Measurements from ENCODE around the gene SGO2.
"Not testable (repeated sequence)": the region's sequence is repeated elsewhere in the genome, so short reads cannot be mapped to it uniquely, and the experiment has no call there.

The SGO2 gene

GRCh38 chr2:200595913-200596312, 69.9 kb downstream of the SGO2 start:
- no peak for DNase-seq

GRCh38 chr2:200596774-200597570, 71.0 kb downstream of the SGO2 start:
- no peak for DNase-seq

- DNase-seq: no peak
Observed at GRCh38 chr2:200599206-200599605, 73.2 kb downstream of the SGO2 start.

DNA sequence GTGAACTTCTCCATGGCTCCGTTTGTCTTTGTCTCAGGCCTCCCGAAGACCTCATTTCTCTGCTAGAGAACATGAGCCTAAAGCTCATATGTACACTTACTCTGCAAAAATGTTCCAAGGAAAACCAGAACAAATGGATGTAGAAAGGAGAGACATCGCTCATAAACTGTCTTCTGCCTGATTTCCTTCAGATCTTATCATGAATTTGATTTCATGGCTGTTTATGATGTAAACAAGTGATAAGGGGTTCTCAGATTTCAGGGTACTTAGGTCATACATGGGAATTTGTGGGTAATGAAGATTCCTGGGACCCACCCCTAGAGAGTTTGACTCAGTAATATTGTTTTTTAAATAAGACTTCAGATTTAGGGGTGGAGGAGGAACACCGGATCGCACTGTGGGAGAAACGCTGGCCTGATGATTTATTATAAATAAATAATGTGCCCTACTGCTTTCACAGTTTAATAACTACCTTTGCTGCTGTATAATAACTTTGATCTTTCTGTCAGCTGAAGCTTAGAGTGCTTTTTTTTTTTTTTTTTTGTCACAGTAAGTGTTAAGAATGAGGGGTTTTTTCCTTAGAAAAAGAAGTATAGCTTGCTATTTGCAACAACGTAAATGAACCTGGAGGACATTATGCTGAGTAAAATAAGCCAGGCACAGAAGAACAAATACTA, 74.7 kb downstream of the SGO2 start:
- no peak for DNase-seq

DNA sequence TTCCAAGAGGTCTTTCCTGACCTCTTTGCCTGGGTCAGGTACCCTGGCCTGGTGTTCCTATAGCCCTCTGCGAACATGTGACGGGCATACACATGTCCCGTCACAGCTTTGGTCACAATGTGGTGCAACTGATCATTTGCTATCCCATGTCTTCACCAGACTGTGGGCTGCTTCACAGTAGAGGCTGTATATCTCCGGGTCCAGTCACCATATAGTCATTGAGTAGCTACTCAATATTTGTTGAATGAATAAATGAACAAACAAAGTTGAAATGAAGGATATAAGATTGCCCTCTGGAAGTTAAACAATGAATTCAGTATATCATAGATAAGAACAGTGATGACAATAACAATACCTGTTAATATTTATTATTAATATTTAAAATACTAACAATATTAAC, 76.6 kb downstream of the SGO2 start:
- no peak for DNase-seq

GRCh38 chr2:200603972-200604371, 78.0 kb downstream of the SGO2 start:
- no peak for DNase-seq

DNA sequence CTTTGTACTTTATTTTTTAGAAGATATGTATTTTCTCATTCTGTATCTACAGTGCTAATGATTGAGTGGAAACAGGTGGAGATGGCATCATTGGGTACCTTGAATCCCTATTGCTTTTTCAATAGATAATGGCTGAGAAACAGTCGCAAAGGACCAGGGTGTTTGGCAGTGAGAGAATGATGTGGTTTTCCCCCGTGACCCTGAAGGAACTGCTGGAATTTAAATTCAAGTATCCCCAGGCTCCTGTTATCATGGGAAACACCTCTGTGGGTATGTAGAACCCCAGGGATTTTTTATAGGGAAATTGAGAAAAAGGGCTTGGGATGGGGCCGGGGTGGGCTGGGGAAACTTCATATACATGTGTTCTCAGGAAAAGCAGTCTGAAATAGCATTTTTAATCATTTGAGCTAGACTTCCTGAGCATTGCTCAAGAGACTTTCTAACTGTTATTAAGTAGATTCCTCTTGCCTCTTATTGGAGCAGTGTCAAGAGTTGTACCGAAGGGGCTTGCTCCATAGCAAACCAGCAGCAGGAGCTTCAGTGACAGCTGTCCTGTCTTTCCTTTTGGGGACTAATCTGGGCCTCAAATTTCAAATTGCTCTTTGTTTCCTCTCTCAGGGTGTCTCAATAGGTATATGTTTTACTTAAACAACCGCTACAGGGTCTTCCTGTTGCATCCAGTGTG, 78.7 kb downstream of the SGO2 start:
- DNase-seq: no peak

GRCh38 chr2:200608341-200609027, 82.5 kb downstream of the SGO2 start:
- DNase-seq: no peak

GRCh38 chr2:200609028-200609614, 83.1 kb downstream of the SGO2 start:
- no peak for DNase-seq

DNA sequence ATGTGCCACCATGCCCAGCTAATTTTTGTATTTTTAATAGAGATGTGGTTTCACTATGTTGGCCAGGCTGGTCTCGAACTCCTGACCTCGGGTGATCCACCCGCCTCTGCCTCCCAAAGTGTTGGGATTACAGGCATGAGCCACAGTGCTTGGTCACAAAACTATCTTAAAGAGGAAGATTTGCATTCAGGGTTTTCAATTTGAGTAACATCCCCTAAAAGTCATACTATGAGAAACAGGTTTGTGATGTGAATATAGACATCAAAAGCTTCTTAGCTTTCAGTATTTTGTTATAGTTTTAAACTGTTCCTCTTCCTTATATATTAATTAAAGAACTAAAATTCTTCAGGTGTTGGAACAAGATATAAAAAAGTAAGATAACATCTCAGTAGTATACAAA, 84.2 kb downstream of the SGO2 start:
- not testable (repeated sequence) for DNase-seq

DNA sequence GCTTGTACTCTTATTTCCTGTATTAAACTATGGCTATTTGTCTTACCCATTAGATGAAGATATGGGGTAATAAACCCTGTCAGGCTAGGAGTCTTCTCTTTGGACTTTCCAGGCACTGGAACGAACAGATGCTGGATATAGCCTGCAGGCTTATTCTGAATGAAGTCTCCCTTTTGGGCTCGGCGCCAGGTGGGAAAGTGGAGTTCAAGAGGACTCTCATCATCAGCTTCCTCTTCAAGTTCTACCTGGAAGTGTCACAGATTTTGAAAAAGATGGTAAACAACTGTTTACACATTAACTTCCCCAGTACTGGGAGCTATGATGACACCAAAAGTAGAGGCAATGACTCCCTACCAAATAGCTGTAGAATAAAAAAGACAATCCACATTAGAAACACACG, 87.7 kb downstream of the SGO2 start:
- DNase-seq: no peak

DNA sequence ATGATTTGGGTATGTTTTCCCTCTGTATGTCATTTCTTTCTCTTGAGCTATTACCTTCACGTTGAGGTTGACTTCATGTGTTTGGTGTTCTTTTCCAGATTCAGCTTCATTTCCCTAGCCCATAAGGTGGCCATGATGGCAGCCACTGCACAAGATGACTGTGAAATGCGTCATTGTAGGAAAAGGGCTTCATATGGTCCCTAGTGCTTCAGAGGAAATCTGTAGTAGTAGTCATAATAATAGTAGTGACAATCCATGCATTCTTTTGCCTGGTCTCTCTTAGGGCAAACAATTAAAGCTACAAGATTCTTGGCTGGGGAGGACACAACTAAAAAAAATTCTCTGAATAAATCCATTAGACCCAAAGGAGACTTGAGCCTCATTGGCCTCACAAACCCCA, 88.2 kb downstream of the SGO2 start:
- no peak for DNase-seq

GRCh38 chr2:200615247-200615646, 89.2 kb downstream of the SGO2 start:
- DNase-seq: no peak

- DNase-seq: no peak
Observed at GRCh38 chr2:200616193-200616592, 90.2 kb downstream of the SGO2 start.

DNA sequence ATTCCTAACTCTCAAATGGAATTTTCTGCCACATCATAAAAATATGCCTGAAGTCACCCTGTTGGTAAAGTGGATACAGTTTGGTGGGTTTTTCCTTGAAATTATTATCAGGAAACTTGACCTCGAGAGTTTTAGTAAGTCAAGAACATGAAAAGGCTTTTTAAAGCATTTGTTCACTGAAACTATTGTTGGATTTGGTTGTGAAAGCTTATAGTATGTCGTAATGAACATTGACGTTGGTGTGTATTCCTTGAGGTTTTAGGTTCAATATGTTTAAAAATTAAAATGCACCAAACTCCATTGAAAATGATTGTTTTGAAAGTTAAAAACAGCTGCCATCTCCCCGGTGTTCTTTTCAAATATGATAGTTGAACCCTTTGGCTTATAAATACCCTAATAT, 90.6 kb downstream of the SGO2 start:
- DNase-seq: no peak

DNA sequence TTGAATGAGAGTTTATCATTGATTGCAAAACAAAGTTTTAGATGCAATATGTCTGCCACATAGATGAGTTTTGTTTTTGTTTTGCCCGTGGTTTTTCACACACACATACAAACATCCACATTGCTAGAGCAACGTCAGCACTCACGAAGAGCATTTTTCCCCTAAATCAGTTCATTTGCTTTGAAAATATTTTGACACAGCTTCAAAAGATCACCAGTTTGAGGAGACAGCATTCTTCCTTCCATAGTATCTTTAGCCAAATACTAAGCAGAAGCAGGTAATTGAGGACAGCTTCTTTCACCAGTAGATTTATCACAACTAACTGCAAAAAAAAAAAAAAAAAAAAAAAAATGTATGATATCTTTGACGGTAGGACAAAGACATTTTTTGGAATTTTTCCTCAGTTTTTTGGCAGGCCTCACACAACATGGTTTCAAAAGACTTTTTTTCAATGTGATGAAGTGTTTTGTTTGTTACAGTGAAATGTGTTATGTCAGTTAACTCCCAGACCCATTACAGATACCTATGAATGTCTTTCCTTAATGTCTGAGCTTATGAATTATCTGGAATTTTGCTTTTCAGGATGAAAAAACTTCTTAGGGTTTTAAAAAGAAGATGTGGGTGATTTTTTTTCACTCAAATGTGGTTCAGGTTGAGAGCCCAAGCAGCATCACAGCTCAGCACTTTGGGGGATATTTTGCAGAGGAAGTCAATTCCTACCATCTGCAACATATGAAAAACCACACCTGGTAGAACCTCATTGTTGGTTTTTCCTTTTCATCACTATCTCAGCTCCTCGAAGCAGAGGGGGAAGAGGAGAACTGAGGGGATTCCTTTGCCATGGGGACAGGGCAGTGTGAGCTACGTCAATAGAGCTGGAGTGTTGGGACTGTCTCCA, 91.4 kb downstream of the SGO2 start:
- DNase-seq: no peak

GRCh38 chr2:200618054-200618419, 92.0 kb downstream of the SGO2 start:
- no peak for DNase-seq

- no peak for DNase-seq
Observed at GRCh38 chr2:200618590-200619021, 92.6 kb downstream of the SGO2 start.

DNA sequence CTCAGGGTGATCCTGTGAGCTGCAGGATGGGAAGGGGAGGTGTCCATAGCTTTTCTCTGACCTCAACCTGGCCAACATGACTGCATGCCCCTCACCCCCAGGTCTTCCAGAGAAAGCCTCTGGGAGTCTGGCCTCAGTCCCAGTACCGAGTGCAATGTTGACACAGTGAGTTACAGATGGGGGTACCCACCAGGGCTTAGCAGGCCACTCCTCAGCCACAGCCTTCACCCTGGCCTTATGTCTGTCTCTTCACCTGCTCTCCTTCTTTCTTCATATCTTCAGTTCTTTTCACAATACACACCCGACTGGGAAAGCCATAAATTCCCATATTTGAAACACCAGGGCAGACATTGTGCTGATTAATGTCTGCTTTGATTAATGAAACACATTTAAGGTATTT, 93.3 kb downstream of the SGO2 start:
- DNase-seq: no peak

GRCh38 chr2:200620606-200621390, 94.8 kb downstream of the SGO2 start:
- no peak for DNase-seq

DNA sequence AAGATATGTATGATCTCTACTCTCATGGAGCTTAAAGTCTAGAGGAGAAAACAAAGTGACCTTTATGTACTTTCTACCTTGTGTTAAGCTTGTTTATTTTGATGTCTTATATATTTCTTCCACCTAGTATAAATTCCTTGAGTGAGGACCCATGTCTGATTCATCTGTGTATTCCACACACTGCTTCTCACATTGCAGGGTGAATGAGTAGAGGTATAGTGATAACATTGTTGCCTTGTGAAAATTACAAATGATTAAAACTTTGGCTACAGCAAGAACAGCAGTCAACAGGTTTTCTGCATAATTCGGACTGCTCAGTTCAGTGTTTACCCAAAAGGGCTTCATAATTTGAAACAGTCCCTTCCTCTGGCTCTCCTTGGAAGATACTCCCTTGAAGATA, 96.1 kb downstream of the SGO2 start:
- DNase-seq: no peak
